Stomach (tissue), 9 donors: ENCODE data around the gene CLEC3A. TPM values are rescaled to one million over a fixed set of nuclear protein-coding genes. Genes with fewer than 3 reads are reported as not detected.
"Not testable (repeated sequence)": the region's sequence is repeated elsewhere in the genome, so short reads cannot be mapped to it uniquely, and the experiment has no call there.

Experiments
- DNase-seq, 2 donors: peaks; one replicate each; pipeline versions ENCODE4 v3.0.0 to v3.0.0-alpha.2; 2013 to 2019
- H3K27ac ChIP-seq, 5 donors: fragments of 200-600 bp in 4 of 5; sonication (generic) in 4 of 5; one replicate each; pipeline ENCODE4 v1.5.1; 2013 to 2019; ENCODE audit warnings: mild to moderate bottlenecking in 1 of 5, moderate library complexity in 1 of 5
- H3K27me3 ChIP-seq, 3 donors: fragments of 200-600 bp; sonication (generic); one replicate each; pipeline ENCODE4 v1.5.1; 2017 to 2019; ENCODE audit warnings: mixed run types in 1 of 3
- H3K36me3 ChIP-seq, 4 donors: fragments of 200-600 bp; sonication (generic); 1 replicate in 3 of 4; 2 replicates in 1 of 4; pipeline ENCODE4 v1.5.1; 2016 to 2019
- H3K4me1 ChIP-seq, 4 donors: fragments of 200-600 bp; sonication (generic); one replicate each; pipeline ENCODE4 v1.5.1; 2016 to 2019
- H3K4me3 ChIP-seq, 4 donors: fragments of 200-600 bp; sonication (generic) in 3 of 4; one replicate each; pipeline ENCODE4 v1.5.1; 2016 to 2019; ENCODE audit warnings: mild to moderate bottlenecking in 1 of 4
- H3K9me3 ChIP-seq, 4 donors: fragments of 200-600 bp; sonication (generic); one replicate each; pipeline ENCODE4 v1.5.1; 2016 to 2019
- CTCF ChIP-seq, 7 experiments: fragments of 450-650 bp in 4 of 7; fragments of 200-600 bp in 3 of 7; sonication (generic) in 3 of 7; IDR thresholded peaks; one replicate each; pipeline ENCODE4 v1.5.1; 2016 to 2019; ENCODE audit warnings: antibody characterized with exemption in 7 of 7, control low read depth in 2 of 7, mild to moderate bottlenecking in 1 of 7
- EP300 ChIP-seq: sonication (generic); formaldehyde crosslinking; IDR thresholded peaks from one replicate; pipeline ENCODE4 v1.6.1; 2017; ENCODE audit warnings: antibody characterized with exemption
- POLR2A ChIP-seq, 4 donors: fragments of 450-650 bp; IDR thresholded peaks; one replicate each; pipeline ENCODE4 v1.6.1; 2016; ENCODE audit warnings: antibody characterized with exemption in 4 of 4, control low read depth in 2 of 4, mild to moderate bottlenecking in 1 of 4, moderate library complexity in 1 of 4
- POLR2AphosphoS5 ChIP-seq, 3 donors: sonication (generic); formaldehyde crosslinking; IDR thresholded peaks; one replicate each; pipeline ENCODE4 v1.6.1; 2016; ENCODE audit warnings: antibody characterized with exemption in 3 of 3
- WGBS, 5 donors: extraction: QIAGEN DNeasy Blood & Tissue Kit in 3 of 5; methylation state at CpG; one replicate each; pipeline versions ENCODE4 v1.1.5 to v1.1.7; 2013 to 2018; 5-methylcytosine and 5-hydroxymethylcytosine counted together
- intact Hi-C: fragments of 100-400 bp; cut with DNase I; formaldehyde crosslinking; loops from one replicate; pipeline ENCODE4 v1.15.1; 2023; ENCODE audit warnings: low total_unique reads
- polyA plus RNA-seq, 3 donors: library from polyadenylated mRNA; stranded (reverse); fragments of 200-250 nt; gene quantifications; one replicate each; pipeline ENCODE4 v1.2.3, GENCODE V29; 2013
- total RNA-seq, 5 donors: library from RNA; depleted of rRNA; stranded (reverse); fragments of >200 nt; gene quantifications; one replicate each; pipeline versions ENCODE4 v1.1.0 to v1.2.3, GENCODE V29; 2014 to 2016
- donor health status: healthy with polysubstance abuse.
- donor health status: Bipolar disorder and iron deficiency.
- donor health status: healthy.

CLEC3A gene
- total and polyA plus RNA-seq, 8 donors = 0.08 to 0.87 TPM; not detected in 6

- 50 to 69% (median 59%) methylated on average over 4 of the region's 4 CpGs for WGBS, 5 donors
Observed at GRCh38 chr16:77991701-77992100, 30.6 kb upstream of the CLEC3A start.

GRCh38 chr16:77992381-77992780, 30.0 kb upstream of the CLEC3A start:
- H3K9me3 ChIP-seq = peaks cover 5 to 26% (median 13%) of the 10 kb centered on the region in 4 donors
- H3K27ac ChIP-seq, H3K4me3 ChIP-seq, DNase-seq, H3K27me3 ChIP-seq, intact Hi-C loops, H3K36me3 ChIP-seq: not testable (repeated sequence)
- 21 to 47% (median 33%) methylated on average over 2 of the region's 2 CpGs for WGBS, 5 donors
- peaks cover 0 to 25% (median 6%) of the 10 kb centered on the region in 4 donors for H3K4me1 ChIP-seq

More at GRCh38 chr16:77991701-77992100, 30.6 kb upstream of the CLEC3A start:
- no peak for DNase-seq
- H3K27ac ChIP-seq = no peak overlapping the region
- TF ChIP-seq CTCF (IDR thresholded peaks at IDR 0.05) (no peak), POLR2A (IDR thresholded peaks at IDR 0.05) (no peak), EP300 (no peak), POLR2AphosphoS5 (IDR thresholded peaks at IDR 0.05) (no peak)
- no peaks in the 10 kb centered on the region for H3K27me3 ChIP-seq
- intact Hi-C loops = no loop called here
- H3K4me3 ChIP-seq = no peak overlapping the region
- peaks cover 5 to 22% (median 13%) of the 10 kb centered on the region in 4 donors for H3K9me3 ChIP-seq
- H3K36me3 ChIP-seq = no peaks in the 10 kb centered on the region
- H3K4me1 ChIP-seq = peaks cover 0 to 25% (median 7%) of the 10 kb centered on the region in 4 donors

GRCh38 chr16:77993111-77993985, 29.0 kb upstream of the CLEC3A start:
- Histone ChIP-seq H3K4me3 (no peak overlapping the region), H3K9me3 (peaks cover 5 to 26% (median 13%) of the 10 kb centered on the region in 4 donors), H3K4me1 (peaks cover 0 to 15% (median 1%) of the 10 kb centered on the region in 4 donors), H3K27ac (peak overlapping the region in 4 of 5 donors; percentile 48 to 73 (median 67)), H3K27me3 (no peaks in the 10 kb centered on the region), H3K36me3 (no peaks in the 10 kb centered on the region)
- intact Hi-C loops = no loop called here
- WGBS, 5 donors = 31 to 45% (median 44%) methylated on average over 6 of the region's 6 CpGs
- peak in 1 of 2 donors; percentile 62 for DNase-seq
- TF ChIP-seq EP300 (no peak), POLR2A (IDR thresholded peaks at IDR 0.05) (no peak), CTCF (IDR thresholded peaks at IDR 0.05) (no peak), POLR2AphosphoS5 (IDR thresholded peaks at IDR 0.05) (no peak)

- Histone ChIP-seq H3K4me3 (no peak overlapping the region), H3K36me3 (no peaks in the 10 kb centered on the region), H3K9me3 (peaks cover 5 to 26% (median 13%) of the 10 kb centered on the region in 4 donors), H3K27ac (no peak overlapping the region), H3K27me3 (no peaks in the 10 kb centered on the region), H3K4me1 (peaks cover 0 to 11% (median 0%) of the 10 kb centered on the region in 4 donors)
- intact Hi-C loops = no loop called here
- WGBS, 5 donors = 78 to 91% (median 89%) methylated on average over 7 of the region's 7 CpGs
- TF ChIP-seq POLR2A (IDR thresholded peaks at IDR 0.05) (no peak), CTCF (IDR thresholded peaks at IDR 0.05) (no peak), EP300 (no peak)
- DNase-seq = no peak
Observed at GRCh38 chr16:77995843-77996455, 26.4 kb upstream of the CLEC3A start.
